ENCODE results near the gene UBE2K. TPM values are rescaled to one million over a fixed set of nuclear protein-coding genes. Genes with fewer than 3 reads are reported as not detected.

The UBE2K gene
- total and polyA plus RNA-seq, 2 of the 13 experiments (the other 11 are each of a cell fraction or from before 2014, with no cell fraction given), result 36.2 to 81.0 TPM

DNA sequence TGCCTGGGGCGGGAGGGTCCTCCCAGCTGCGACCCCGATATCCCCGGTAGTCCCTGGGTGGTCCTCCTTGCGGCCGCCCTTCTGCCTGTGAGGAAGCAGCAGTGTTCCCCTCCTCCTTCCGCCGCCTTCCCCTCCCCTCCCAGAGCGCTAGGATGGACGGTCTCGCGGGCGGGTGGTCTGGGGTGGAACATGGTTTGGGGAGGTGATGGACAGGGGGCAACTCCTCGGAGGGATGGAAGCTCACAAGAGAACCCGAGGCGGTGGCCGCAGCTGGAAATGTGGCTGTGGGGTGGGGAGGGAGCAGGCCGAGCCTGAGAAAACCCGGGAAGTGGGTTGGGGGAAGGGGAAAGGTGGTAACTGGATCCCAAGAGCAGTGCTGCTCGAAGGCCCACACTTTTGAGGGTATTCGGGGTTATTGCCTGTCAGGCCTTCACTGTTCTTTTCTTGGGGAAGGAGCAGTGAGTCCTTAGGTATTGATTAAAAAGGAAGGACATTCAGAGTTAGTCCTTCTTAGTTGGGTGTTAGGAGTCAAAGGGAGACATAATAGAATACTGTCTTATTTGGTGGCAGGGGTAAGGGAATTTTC, 581 bp downstream of the UBE2K start (continued):
- TF ChIP-seq, protein P1, sequence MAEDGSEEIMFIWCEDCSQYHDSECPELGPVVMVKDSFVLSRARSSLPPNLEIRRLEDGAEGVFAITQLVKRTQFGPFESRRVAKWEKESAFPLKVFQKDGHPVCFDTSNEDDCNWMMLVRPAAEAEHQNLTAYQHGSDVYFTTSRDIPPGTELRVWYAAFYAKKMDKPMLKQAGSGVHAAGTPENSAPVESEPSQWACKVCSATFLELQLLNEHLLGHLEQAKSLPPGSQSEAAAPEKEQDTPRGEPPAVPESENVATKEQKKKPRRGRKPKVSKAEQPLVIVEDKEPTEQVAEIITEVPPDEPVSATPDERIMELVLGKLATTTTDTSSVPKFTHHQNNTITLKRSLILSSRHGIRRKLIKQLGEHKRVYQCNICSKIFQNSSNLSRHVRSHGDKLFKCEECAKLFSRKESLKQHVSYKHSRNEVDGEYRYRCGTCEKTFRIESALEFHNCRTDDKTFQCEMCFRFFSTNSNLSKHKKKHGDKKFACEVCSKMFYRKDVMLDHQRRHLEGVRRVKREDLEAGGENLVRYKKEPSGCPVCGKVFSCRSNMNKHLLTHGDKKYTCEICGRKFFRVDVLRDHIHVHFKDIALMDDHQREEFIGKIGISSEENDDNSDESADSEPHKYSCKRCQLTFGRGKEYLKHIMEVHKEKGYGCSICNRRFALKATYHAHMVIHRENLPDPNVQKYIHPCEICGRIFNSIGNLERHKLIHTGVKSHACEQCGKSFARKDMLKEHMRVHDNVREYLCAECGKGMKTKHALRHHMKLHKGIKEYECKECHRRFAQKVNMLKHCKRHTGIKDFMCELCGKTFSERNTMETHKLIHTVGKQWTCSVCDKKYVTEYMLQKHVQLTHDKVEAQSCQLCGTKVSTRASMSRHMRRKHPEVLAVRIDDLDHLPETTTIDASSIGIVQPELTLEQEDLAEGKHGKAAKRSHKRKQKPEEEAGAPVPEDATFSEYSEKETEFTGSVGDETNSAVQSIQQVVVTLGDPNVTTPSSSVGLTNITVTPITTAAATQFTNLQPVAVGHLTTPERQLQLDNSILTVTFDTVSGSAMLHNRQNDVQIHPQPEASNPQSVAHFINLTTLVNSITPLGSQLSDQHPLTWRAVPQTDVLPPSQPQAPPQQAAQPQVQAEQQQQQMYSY (CRISPR knock-in tag; IDR thresholded peaks at IDR 0.05), result peak; percentile 55
- TF ChIP-seq MTF2 (CRISPR knock-in tag; IDR thresholded peaks at IDR 0.05; ENCODE audit: borderline replicate concordance) (no peak), NFE2 (CRISPR knock-in tag; IDR thresholded peaks at IDR 0.05) (no peak), XBP1 (CRISPR knock-in tag; IDR thresholded peaks at IDR 0.05) (no peak), CBFB (CRISPR knock-in tag; IDR thresholded peaks at IDR 0.05) (no peak), FOXK1 (CRISPR knock-in tag; IDR thresholded peaks at IDR 0.05; ENCODE audit: borderline replicate concordance, low read depth) (no peak), MIER3 (CRISPR knock-in tag; IDR thresholded peaks at IDR 0.05; ENCODE audit: borderline replicate concordance) (no peak), KLF6 (CRISPR knock-in tag; IDR thresholded peaks at IDR 0.05) (no peak), YEATS4 (CRISPR knock-in tag; IDR thresholded peaks at IDR 0.05; ENCODE audit: borderline replicate concordance) (no peak), SNRNP70 (IDR thresholded peaks at IDR 0.05; ENCODE audit: low read depth, low read length) (no peak), ZNF34 (CRISPR knock-in tag; IDR thresholded peaks at IDR 0.05; ENCODE audit: borderline replicate concordance) (no peak), TEAD3 (CRISPR knock-in tag; optimal IDR thresholded peaks at IDR 0.05; ENCODE audit: borderline replicate concordance) (peak; percentile 4), NR2F6 (IDR thresholded peaks at IDR 0.05) (0 out of 2 replicates have a peak, but pooled peaks have one; percentile 14), NR2F6 (CRISPR knock-in tag; IDR thresholded peaks at IDR 0.05) (no peak), ZNF530 (CRISPR knock-in tag; IDR thresholded peaks at IDR 0.05; ENCODE audit: low read depth) (no peak), RFX5 (IDR thresholded peaks at IDR 0.05; ENCODE audit: low read depth, low read length) (no peak), GATAD1 (CRISPR knock-in tag; IDR thresholded peaks at IDR 0.05) (no peak), MEF2D (CRISPR knock-in tag; IDR thresholded peaks at IDR 0.05) (no peak)
- TF ChIP-seq, protein P2, sequence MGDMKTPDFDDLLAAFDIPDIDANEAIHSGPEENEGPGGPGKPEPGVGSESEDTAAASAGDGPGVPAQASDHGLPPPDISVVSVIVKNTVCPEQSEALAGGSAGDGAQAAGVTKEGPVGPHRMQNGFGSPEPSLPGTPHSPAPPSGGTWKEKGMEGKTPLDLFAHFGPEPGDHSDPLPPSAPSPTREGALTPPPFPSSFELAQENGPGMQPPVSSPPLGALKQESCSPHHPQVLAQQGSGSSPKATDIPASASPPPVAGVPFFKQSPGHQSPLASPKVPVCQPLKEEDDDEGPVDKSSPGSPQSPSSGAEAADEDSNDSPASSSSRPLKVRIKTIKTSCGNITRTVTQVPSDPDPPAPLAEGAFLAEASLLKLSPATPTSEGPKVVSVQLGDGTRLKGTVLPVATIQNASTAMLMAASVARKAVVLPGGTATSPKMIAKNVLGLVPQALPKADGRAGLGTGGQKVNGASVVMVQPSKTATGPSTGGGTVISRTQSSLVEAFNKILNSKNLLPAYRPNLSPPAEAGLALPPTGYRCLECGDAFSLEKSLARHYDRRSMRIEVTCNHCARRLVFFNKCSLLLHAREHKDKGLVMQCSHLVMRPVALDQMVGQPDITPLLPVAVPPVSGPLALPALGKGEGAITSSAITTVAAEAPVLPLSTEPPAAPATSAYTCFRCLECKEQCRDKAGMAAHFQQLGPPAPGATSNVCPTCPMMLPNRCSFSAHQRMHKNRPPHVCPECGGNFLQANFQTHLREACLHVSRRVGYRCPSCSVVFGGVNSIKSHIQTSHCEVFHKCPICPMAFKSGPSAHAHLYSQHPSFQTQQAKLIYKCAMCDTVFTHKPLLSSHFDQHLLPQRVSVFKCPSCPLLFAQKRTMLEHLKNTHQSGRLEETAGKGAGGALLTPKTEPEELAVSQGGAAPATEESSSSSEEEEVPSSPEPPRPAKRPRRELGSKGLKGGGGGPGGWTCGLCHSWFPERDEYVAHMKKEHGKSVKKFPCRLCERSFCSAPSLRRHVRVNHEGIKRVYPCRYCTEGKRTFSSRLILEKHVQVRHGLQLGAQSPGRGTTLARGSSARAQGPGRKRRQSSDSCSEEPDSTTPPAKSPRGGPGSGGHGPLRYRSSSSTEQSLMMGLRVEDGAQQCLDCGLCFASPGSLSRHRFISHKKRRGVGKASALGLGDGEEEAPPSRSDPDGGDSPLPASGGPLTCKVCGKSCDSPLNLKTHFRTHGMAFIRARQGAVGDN (CRISPR knock-in tag; IDR thresholded peaks at IDR 0.05), result peak; percentile 8
- TF ChIP-seq, protein P3, sequence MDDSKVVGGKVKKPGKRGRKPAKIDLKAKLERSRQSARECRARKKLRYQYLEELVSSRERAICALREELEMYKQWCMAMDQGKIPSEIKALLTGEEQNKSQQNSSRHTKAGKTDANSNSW (CRISPR knock-in tag; IDR thresholded peaks at IDR 0.05; ENCODE audit: borderline replicate concordance), result no peak
- TF ChIP-seq, protein P4, sequence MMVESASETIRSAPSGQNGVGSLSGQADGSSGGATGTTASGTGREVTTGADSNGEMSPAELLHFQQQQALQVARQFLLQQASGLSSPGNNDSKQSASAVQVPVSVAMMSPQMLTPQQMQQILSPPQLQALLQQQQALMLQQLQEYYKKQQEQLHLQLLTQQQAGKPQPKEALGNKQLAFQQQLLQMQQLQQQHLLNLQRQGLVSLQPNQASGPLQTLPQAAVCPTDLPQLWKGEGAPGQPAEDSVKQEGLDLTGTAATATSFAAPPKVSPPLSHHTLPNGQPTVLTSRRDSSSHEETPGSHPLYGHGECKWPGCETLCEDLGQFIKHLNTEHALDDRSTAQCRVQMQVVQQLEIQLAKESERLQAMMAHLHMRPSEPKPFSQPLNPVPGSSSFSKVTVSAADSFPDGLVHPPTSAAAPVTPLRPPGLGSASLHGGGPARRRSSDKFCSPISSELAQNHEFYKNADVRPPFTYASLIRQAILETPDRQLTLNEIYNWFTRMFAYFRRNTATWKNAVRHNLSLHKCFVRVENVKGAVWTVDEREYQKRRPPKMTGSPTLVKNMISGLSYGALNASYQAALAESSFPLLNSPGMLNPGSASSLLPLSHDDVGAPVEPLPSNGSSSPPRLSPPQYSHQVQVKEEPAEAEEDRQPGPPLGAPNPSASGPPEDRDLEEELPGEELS (CRISPR knock-in tag; IDR thresholded peaks at IDR 0.05), result no peak

Data from HepG2 (cell line).